ENCODE data around the gene CFAP410. TPM values are rescaled to one million over a fixed set of nuclear protein-coding genes. Genes with fewer than 3 reads are reported as not detected.

The CFAP410 gene
- total RNA-seq, 1 donor from 2014 or later = 20.2 TPM

- no peak for DNase-seq (ENCODE audit: low spot score)
Observed at GRCh38 chr21:44331650-44332307, 7.4 kb downstream of the CFAP410 start.

DNA sequence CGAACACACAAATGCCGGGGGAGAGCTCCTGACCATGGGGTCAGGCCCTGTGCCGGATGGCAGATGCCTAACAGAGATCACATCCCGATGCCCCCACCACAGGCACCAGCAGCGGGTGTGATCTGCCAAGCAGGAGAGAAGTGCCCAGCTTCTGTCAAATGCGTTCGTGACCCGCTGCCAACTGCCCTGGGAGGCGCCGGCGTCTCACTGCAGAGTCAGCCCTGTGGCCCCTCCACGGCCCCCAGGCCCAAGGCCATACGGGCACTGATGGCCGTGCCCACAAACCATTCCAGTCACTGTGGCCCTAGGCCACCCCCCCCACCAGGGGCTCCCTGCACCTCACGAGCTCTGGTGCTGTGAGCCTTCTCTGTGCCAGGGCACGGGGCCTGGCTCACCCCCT lies 8.0 kb downstream of the CFAP410 start:
- no peak for DNase-seq (ENCODE audit: low spot score)

DNA sequence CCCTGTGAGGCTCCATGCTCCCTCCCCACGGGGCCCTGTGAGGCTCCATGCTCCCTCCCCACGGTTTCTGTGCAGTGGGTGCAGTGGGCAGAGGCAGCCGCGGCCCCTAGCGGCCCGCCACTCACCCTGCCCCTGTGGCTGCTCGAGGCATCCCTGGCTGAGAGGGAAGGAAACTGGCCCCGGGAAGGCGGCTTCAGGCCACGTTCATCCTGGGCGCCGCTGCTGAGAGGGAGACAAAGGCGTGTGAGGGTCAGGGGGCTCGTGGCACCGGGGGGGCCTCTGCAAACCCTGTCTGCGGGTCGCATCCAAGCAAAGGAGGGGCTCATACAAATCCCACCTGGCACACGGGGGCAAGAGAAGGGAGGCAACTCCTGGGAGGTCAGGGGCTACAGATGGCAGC lies 8.5 kb downstream of the CFAP410 start:
- DNase-seq (ENCODE audit: low spot score) = no peak

- no peak for DNase-seq (ENCODE audit: low spot score)
Observed at GRCh38 chr21:44329971-44330681, 9.1 kb downstream of the CFAP410 start.

DNA sequence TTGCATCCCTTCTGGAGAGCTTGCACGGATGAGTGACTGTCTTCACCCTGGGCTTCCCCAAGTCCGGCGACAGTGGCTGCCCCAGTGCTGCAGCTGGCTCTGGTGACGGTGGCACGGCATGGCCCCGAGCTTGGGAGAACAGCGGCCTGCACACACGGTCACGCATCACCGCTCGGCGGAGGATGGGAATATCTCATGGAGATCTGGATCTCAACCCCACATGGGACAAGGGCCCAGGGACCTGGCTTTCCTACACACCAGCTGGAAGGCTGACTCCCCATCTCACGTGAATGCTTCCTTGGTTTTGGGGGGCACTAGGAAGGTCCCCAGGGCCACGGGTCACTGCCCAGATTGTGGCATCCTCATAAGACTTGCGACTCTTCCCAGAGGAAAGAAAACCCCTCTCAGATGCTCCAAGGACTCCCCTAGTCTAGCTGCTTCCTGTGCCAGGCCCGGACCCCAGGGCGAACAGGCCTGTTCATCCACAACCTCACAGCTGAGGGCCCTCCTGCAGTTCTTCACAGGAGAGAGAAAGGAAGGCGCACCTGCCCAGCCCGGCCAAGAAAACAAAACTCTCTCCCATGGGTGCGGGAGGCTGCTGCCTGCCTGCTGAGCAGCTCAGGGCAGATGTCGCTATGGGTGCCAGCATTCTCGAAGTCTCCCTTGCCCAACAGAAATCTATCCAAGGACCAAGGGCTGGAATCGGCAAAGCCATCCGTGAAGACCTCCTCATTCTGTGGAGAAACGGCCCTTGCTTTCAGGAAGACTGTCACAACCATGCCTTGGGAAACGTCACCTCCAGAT lies 9.9 kb downstream of the CFAP410 start:
- DNase-seq (ENCODE audit: low spot score) = no peak

GRCh38 chr21:44328242-44328895 lies 10.8 kb downstream of the CFAP410 start:
- DNase-seq (ENCODE audit: low spot score) = no peak

- DNase-seq (ENCODE audit: low spot score) = no peak
Observed at GRCh38 chr21:44327603-44327974, 11.6 kb downstream of the CFAP410 start.

GRCh38 chr21:44326716-44327602 lies 12.2 kb downstream of the CFAP410 start:
- no peak for DNase-seq (ENCODE audit: low spot score)

- no peak for DNase-seq (ENCODE audit: low spot score)
Observed at GRCh38 chr21:44326272-44326647, 12.9 kb downstream of the CFAP410 start.

DNA sequence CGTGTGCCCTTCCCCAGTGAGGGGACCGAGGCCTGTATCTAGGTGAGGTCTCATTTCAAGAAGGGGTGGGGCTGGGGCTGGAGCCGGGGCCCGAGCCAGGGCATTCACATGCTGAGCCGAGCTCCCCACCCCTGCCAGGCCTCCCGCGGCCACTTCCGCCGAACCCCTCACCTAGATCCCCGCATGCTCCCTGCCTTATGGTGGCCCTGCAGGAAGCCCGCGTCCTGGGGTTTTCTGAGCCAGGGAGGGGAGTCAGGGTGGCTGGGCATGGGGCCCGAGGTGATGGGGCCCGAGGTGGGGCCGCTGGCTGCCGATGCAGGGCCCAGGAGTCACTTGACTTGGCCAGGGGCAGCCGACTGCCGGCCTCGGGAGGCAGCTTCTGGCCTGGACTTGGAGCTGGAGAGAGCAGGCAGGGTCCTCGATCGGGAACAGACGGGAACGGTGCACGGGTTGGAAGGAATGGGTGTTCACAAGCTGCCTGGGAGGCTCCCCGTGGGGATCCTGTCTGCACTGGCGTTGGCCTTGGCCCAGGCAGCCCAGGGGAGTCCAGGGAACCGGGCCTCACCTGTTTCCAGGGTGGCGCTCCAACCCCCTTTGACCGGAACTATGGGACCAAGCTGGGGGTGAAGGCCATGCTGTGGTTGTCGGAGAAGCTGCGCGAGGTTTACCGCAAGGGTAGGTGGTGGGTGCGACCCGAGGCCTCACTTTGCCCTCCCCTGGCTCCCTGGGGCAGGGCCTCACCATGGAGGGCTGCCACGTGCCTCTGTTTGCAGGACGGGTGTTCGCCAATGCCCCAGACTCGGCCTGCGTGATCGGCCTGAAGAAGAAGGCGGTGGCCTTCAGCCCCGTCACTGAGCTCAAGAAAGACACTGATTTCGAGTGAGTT lies 13.6 kb downstream of the CFAP410 start:
- no peak for DNase-seq (ENCODE audit: low spot score)

DNA sequence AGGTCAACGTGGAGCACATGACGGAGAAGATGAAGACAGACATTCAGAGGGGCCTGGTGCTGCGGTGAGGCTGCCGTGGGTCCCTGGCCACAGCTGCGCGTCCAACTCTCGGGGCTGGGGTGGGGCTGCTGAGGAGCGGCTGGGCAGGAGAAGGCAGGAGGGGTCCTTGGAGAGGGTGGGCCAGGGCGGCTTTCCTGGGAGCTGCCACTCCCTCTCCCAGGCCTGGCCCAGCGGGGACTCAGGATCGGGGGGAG lies 14.4 kb downstream of the CFAP410 start:
- DNase-seq (ENCODE audit: low spot score) = no peak

GRCh38 chr21:44324106-44324853 lies 14.9 kb downstream of the CFAP410 start:
- DNase-seq (ENCODE audit: low spot score) = no peak

- no peak for DNase-seq (ENCODE audit: low spot score)
Observed at GRCh38 chr21:44323591-44323990, 15.6 kb downstream of the CFAP410 start.

GRCh38 chr21:44322621-44323325 lies 16.4 kb downstream of the CFAP410 start:
- no peak for DNase-seq (ENCODE audit: low spot score)

- no peak for DNase-seq (ENCODE audit: low spot score)
Observed at GRCh38 chr21:44321846-44322450, 17.2 kb downstream of the CFAP410 start.

GRCh38 chr21:44320847-44321246 lies 18.3 kb downstream of the CFAP410 start:
- DNase-seq (ENCODE audit: low spot score) = no peak

DNA sequence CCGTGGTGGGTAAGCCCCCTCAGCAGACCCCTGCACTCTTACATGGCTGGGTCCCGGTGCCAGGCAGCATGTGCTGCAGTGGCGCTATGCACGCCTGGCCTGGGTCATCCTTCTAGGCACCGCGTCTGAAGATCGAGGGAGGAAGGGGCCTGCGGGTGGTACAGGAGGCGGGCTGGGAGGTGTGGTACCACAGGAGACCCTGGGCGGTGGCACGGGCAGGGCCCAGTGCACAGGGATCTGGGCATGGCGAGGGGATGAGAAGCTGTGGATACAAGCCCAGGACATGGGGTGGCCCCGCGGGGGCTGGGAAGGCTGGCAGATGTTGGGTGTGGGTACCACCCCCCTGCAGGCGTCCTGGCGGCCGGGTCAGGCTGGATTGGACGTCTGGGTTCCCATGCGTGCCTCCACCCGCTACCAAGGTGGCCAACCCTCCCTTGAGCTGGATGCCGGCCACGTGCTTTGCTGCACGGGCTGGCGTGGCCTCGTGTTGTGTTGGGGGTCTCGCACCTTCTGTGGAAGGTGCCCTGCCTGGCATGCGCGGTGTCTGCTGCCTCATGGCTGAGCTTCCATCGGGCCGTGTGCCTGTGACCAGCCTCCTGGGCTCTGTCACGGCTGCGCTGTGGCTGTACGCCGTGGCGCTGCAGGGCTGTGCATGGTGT lies 19.7 kb downstream of the CFAP410 start:
- no peak for DNase-seq (ENCODE audit: low spot score)

Measured in ureter (tissue), 1 donor.